ENCODE results near the gene SAMD4B.

DNA sequence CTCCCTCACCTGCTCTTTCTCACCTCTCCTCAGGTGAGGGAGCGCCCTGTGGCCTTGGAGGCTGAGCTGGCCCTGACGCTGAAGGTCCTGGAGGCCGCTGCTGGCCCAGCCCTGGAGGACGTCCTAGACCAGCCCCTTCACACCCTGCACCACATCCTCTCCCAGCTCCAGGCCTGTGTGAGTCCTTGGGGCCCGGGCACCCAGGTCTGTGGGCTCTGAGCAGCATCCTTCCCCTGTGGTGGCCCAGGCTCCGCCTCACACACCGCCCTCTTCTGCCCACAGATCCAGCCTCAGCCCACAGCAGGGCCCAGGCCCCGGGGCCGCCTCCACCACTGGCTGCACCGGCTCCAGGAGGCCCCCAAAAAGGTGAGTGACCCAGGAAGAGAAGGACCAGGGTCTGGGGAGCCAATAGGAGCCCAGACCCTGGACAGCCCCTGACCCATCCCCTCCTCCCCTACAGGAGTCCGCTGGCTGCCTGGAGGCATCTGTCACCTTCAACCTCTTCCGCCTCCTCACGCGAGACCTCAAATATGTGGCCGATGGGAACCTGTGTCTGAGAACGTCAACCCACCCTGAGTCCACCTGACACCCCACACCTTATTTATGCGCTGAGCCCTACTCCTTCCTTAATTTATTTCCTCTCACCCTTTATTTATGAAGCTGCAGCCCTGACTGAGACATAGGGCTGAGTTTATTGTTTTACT lies 44.1 kb upstream of the SAMD4B start:
- TF ChIP-seq, protein P1, sequence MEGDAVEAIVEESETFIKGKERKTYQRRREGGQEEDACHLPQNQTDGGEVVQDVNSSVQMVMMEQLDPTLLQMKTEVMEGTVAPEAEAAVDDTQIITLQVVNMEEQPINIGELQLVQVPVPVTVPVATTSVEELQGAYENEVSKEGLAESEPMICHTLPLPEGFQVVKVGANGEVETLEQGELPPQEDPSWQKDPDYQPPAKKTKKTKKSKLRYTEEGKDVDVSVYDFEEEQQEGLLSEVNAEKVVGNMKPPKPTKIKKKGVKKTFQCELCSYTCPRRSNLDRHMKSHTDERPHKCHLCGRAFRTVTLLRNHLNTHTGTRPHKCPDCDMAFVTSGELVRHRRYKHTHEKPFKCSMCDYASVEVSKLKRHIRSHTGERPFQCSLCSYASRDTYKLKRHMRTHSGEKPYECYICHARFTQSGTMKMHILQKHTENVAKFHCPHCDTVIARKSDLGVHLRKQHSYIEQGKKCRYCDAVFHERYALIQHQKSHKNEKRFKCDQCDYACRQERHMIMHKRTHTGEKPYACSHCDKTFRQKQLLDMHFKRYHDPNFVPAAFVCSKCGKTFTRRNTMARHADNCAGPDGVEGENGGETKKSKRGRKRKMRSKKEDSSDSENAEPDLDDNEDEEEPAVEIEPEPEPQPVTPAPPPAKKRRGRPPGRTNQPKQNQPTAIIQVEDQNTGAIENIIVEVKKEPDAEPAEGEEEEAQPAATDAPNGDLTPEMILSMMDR (IDR thresholded peaks at IDR 0.05): no peak
- no peak for TF ChIP-seq POLR2A (IDR thresholded peaks at IDR 0.05)

Data from body of pancreas (tissue), 4 donors.